ENCODE results near the gene TMSB15B.
"Not testable (repeated sequence)": the region's sequence is repeated elsewhere in the genome, so short reads cannot be mapped to it uniquely, and the experiment has no call there.

Gene TMSB15B

GRCh38 chrX:103962411-103963278, at the start of gene TMSB15B:
TSS of gene TMSB15B (plus strand) at chrX:103962627.
- DNase-seq (ENCODE audit: low spot score), result not testable (repeated sequence)

- DNase-seq (ENCODE audit: low spot score), result no peak
Measured at GRCh38 chrX:103913356-103914020, 48.9 kb upstream of the TMSB15B start.

GRCh38 chrX:103918050-103918449, 44.4 kb upstream of the TMSB15B start:
- peak; percentile 48 for DNase-seq (ENCODE audit: low spot score)

- DNase-seq (ENCODE audit: low spot score), result peak; percentile 37
Measured at GRCh38 chrX:103918571-103919269, 43.7 kb upstream of the TMSB15B start.

- DNase-seq (ENCODE audit: low spot score), result peak; percentile 20
Measured at GRCh38 chrX:103919270-103919637, 43.2 kb upstream of the TMSB15B start.

GRCh38 chrX:103920515-103920914, 41.9 kb upstream of the TMSB15B start:
- DNase-seq (ENCODE audit: low spot score), result not testable (repeated sequence)

- DNase-seq (ENCODE audit: low spot score), result no peak
Measured at GRCh38 chrX:103927030-103927429, 35.4 kb upstream of the TMSB15B start.

GRCh38 chrX:103927633-103928032, 34.8 kb upstream of the TMSB15B start:
- no peak for DNase-seq (ENCODE audit: low spot score)

- no peak for DNase-seq (ENCODE audit: low spot score)
Measured at GRCh38 chrX:103932133-103932532, 30.3 kb upstream of the TMSB15B start.

- not testable (repeated sequence) for DNase-seq (ENCODE audit: low spot score)
Measured at GRCh38 chrX:103940257-103940656, 22.2 kb upstream of the TMSB15B start.

GRCh38 chrX:103941201-103941975, 21.0 kb upstream of the TMSB15B start:
- DNase-seq (ENCODE audit: low spot score), result peak; percentile 33

- no peak for DNase-seq (ENCODE audit: low spot score)
Measured at GRCh38 chrX:103949506-103949905, 12.9 kb upstream of the TMSB15B start.

- no peak for DNase-seq (ENCODE audit: low spot score)
Measured at GRCh38 chrX:103953353-103953752, 9.1 kb upstream of the TMSB15B start.

- DNase-seq (ENCODE audit: low spot score), result no peak
Measured at GRCh38 chrX:103954259-103954658, 8.2 kb upstream of the TMSB15B start.

GRCh38 chrX:103960599-103960998, 1.8 kb upstream of the TMSB15B start:
- not testable (repeated sequence) for DNase-seq (ENCODE audit: low spot score)

GRCh38 chrX:103983508-103983907, 21.1 kb downstream of the TMSB15B start:
- not testable (repeated sequence) for DNase-seq (ENCODE audit: low spot score)

GRCh38 chrX:103999234-103999633, 36.8 kb downstream of the TMSB15B start:
- DNase-seq (ENCODE audit: low spot score), result no peak

- DNase-seq (ENCODE audit: low spot score), result no peak
Measured at GRCh38 chrX:104008831-104009230, 46.4 kb downstream of the TMSB15B start.

- no peak for DNase-seq (ENCODE audit: low spot score)
Measured at GRCh38 chrX:104013158-104013557, 50.7 kb downstream of the TMSB15B start.

GRCh38 chrX:104013606-104014005, 51.2 kb downstream of the TMSB15B start, which contains the start of gene H2BW1:
TSS of gene H2BW1 (minus strand) at chrX:104013708. CDS start at chrX:104013576, 132 bp downstream.
- DNase-seq (ENCODE audit: low spot score), result no peak

- not testable (repeated sequence) for DNase-seq (ENCODE audit: low spot score)
Measured at GRCh38 chrX:104015576-104015975, 53.1 kb downstream of the TMSB15B start.

Measured in CD4-positive, alpha-beta T cell treated with Interleukin-15 for 4 hours (primary cell).